Stimulated activated CD4-positive, alpha-beta T cell treated with anti-CD3 and anti-CD28 coated beads, Interleukin-1b, Interleukin-23, amount 100 ng/mL, for 48 hours (primary cell): ENCODE data around the gene MRPL1.

Source experiments
- DNase-seq: peaks from one replicate; pipeline ENCODE4 v3.0.0-alpha.2; 2020

The MRPL1 gene

GRCh38 chr4:77990456-77990855 is 127.8 kb downstream of the MRPL1 start:
- DNase-seq, result no peak

GRCh38 chr4:77990904-77991358 is 128.3 kb downstream of the MRPL1 start:
- no peak for DNase-seq

GRCh38 chr4:77992581-77992980 is 130.0 kb downstream of the MRPL1 start:
- no peak for DNase-seq

- no peak for DNase-seq
These were observed 131.6 kb downstream of the MRPL1 start for GRCh38 chr4:77994194-77994721.

- DNase-seq, result no peak
These were observed 133.4 kb downstream of the MRPL1 start for GRCh38 chr4:77996076-77996475.

- no peak for DNase-seq
These were observed 138.9 kb downstream of the MRPL1 start for GRCh38 chr4:78001531-78001930.

- DNase-seq, result no peak
These were observed 139.6 kb downstream of the MRPL1 start for GRCh38 chr4:78002260-78002659.
